BE2C (cell line): ENCODE results near the gene ROBO1.

Experiments
- DNase-seq: peaks from one replicate; pipeline ENCODE4 v3.0.0-alpha.2; 2020
- H3K27me3 ChIP-seq: fragments of 250-450 bp; sonication (Bioruptor Pico); 2 replicates; pipeline ENCODE4 v1.5.1; 2020; ENCODE audit warnings: mild to moderate bottlenecking
- H3K36me3 ChIP-seq: fragments of 250-450 bp; sonication (Bioruptor Pico); 2 replicates; pipeline ENCODE4 v1.5.1; 2020; ENCODE audit warnings: mild to moderate bottlenecking
- H3K4me1 ChIP-seq: fragments of 250-450 bp; sonication (Bioruptor Pico); 2 replicates; pipeline ENCODE4 v1.5.1; 2020
- H3K4me3 ChIP-seq: 2 replicates; pipeline ENCODE4 v1.5.1; 2011; ENCODE audit warnings: low read depth, low read length
- H3K9me3 ChIP-seq: fragments of 250-450 bp; sonication (Bioruptor Pico); 2 replicates; pipeline ENCODE4 v1.5.1; 2020
- CTCF ChIP-seq: IDR thresholded peaks from 2 replicates; pipeline ENCODE4 v1.5.1; 2012; ENCODE audit warnings: mild to moderate bottlenecking, low read depth, low read length

Gene ROBO1

DNA sequence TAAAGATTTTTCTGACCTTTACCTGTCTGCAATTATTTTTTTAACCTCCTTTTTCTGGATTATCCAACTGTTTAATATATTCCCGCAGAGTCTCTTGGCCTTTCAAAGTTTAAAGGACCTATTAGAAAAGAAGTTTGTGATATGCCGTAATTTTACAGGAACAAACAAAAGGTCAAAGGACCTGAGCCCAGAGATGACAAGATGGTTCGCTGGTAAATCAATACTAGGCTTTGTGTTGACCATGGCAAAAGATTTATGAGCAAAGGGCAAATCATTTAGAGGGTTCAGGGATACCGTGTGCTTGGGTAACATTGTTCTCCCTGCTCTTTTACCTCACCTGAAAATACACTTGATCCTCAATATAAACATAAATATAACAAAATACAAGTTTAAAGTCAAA lies 923.5 kb downstream of the ROBO1 start:
- no peaks in the 10 kb centered on the region for H3K36me3 ChIP-seq
- no peaks in the 10 kb centered on the region for H3K9me3 ChIP-seq
- peaks cover 11% of the 10 kb centered on the region for H3K4me1 ChIP-seq
- H3K27me3 ChIP-seq = no peaks in the 10 kb centered on the region
- DNase-seq = no peak
- no peak for TF ChIP-seq CTCF
- no peak overlapping the region for H3K4me3 ChIP-seq

DNA sequence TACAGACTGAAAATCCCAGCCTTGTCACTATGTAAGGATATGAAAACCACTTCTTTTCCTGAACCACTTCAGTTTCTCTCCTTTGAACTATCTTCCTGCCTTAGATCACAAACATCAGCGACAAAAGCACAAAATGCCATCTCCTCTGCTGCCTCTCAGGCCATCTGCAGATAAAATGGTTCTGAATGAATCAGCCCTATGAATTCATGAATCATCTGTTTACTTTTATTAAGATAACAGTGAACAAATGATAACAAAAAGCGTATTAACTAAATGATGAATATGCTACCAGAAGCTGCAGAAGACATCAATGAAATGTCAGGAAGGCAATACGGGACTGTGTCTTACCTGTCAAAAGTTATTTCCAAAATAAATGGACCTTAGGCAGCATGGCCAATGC lies 928.1 kb downstream of the ROBO1 start:
- no peak overlapping the region for H3K4me3 ChIP-seq
- H3K36me3 ChIP-seq = no peaks in the 10 kb centered on the region
- H3K4me1 ChIP-seq = peaks cover 17% of the 10 kb centered on the region
- no peak for DNase-seq
- no peaks in the 10 kb centered on the region for H3K9me3 ChIP-seq
- no peak for TF ChIP-seq CTCF
- no peaks in the 10 kb centered on the region for H3K27me3 ChIP-seq

DNA sequence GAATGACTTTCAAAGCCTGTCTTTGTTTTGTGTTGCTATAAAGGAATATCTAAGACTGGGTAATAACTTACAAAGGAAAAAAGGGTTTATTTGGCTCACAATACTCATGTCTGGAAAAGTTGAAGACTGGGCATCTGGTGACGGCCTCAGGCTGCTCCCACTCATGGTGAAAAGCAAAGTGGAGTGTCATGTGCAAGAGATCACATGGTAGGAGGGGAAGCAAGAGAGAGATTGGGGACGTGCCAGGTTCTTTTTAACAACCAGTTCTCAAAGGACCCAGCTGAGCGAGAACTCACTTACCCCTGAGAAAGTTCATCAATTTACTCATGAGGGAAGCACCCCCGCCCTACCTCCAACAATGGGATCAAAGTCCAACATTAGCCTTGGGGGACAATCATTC lies 929.4 kb downstream of the ROBO1 start:
- DNase-seq = peak; percentile 30
- no peaks in the 10 kb centered on the region for H3K36me3 ChIP-seq
- peaks cover 17% of the 10 kb centered on the region for H3K4me1 ChIP-seq
- H3K9me3 ChIP-seq = no peaks in the 10 kb centered on the region
- TF ChIP-seq CTCF = no peak
- H3K4me3 ChIP-seq = no peak overlapping the region
- H3K27me3 ChIP-seq = no peaks in the 10 kb centered on the region

GRCh38 chr3:78834910-78835309 lies 932.9 kb downstream of the ROBO1 start:
- no peak for TF ChIP-seq CTCF
- Histone ChIP-seq H3K27me3 (no peaks in the 10 kb centered on the region), H3K4me3 (no peak overlapping the region), H3K36me3 (no peaks in the 10 kb centered on the region), H3K9me3 (no peaks in the 10 kb centered on the region; the same call in 1 of the 2 replicates), H3K4me1 (peaks cover 15% of the 10 kb centered on the region)
- DNase-seq = no peak

DNA sequence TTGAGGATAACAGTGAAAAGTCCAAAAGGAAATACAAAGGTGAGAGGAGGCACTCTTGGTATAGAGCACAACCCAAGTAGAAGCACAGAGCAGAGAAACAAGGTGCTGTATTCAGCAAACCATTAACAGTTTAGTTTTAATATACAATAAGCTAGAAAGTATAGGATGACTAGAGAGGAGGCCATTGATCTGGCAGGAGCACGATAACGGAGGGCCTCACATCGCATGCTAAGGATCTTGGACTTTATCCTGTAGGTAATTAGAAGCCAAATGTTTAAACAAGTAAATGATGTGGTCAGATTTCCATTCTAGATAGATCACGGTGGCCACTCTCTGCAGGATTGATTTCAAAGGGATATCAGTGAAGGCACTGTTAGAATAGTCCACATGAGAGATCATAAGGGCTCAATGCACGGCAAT lies 935.0 kb downstream of the ROBO1 start:
- Histone ChIP-seq H3K4me3 (no peak overlapping the region), H3K27me3 (no peaks in the 10 kb centered on the region), H3K36me3 (no peaks in the 10 kb centered on the region), H3K4me1 (no peaks in the 10 kb centered on the region), H3K9me3 (no peaks in the 10 kb centered on the region; the same call in 1 of the 2 replicates)
- TF ChIP-seq CTCF = no peak
- DNase-seq = no peak

GRCh38 chr3:78831446-78831972 lies 936.3 kb downstream of the ROBO1 start:
- no peak for TF ChIP-seq CTCF
- DNase-seq = no peak
- no peaks in the 10 kb centered on the region; the same call in 1 of the 2 replicates for H3K9me3 ChIP-seq
- H3K27me3 ChIP-seq = no peaks in the 10 kb centered on the region
- no peak overlapping the region for H3K4me3 ChIP-seq
- H3K4me1 ChIP-seq = no peaks in the 10 kb centered on the region; the same call in 1 of the 2 replicates
- no peaks in the 10 kb centered on the region for H3K36me3 ChIP-seq
